GM23338 (cell line): ENCODE results near the gene PITHD1. TPM values are rescaled to one million over a fixed set of nuclear protein-coding genes. Genes with fewer than 3 reads are reported as not detected.

ENCODE experiments used
- ATAC-seq: fragments of 200-7000 bp; cut with Tn5 transposase; 3 replicates; pipeline ENCODE4 v1.9.1; 2020
- DNase-seq: peaks from one replicate; pipeline ENCODE4 v3.0.0-alpha.2; 2015; ENCODE audit warnings: low spot score
- H2AFZ ChIP-seq: fragments of 200-600 bp; sonication (generic); 2 replicates; pipeline ENCODE4 v1.8.0; 2016; ENCODE audit warnings: antibody characterized with exemption, mild to moderate bottlenecking, moderate library complexity
- H3F3A ChIP-seq: fragments of 200-600 bp; sonication (generic); replicated peaks from 2 replicates; pipeline ENCODE4 v1.8.0; 2017; ENCODE audit warnings: antibody characterized with exemption, mixed run types, low read depth
- H3K27ac ChIP-seq: fragments of 200-600 bp; sonication (generic); 2 replicates; pipeline ENCODE4 v1.6.1; 2016; ENCODE audit warnings: low read depth
- H3K27me3 ChIP-seq: fragments of 200-600 bp; sonication (generic); 2 replicates; pipeline ENCODE4 v1.8.0; 2016; ENCODE audit warnings: mild to moderate bottlenecking, mixed run types, moderate library complexity; ENCODE audit not compliant: insufficient read depth
- H3K36me3 ChIP-seq: fragments of 200-600 bp; sonication (generic); 2 replicates; pipeline ENCODE4 v1.8.0; 2016; ENCODE audit warnings: mild to moderate bottlenecking; ENCODE audit not compliant: insufficient read depth
- H3K4me1 ChIP-seq: fragments of 200-600 bp; sonication (generic); 2 replicates; pipeline ENCODE4 v1.8.0; 2016; ENCODE audit warnings: mild to moderate bottlenecking, moderate library complexity; ENCODE audit not compliant: insufficient read depth
- H3K4me2 ChIP-seq: fragments of 200-600 bp; sonication (generic); 2 replicates; pipeline ENCODE4 v1.7.1; 2017; ENCODE audit warnings: mixed run types
- H3K4me3 ChIP-seq: fragments of 200-600 bp; sonication (generic); 2 replicates; pipeline ENCODE4 v1.6.1; 2016; ENCODE audit warnings: mixed run types
- H3K79me2 ChIP-seq: fragments of 200-600 bp; sonication (generic); replicated peaks from 2 replicates; pipeline ENCODE4 v1.8.0; 2017; ENCODE audit warnings: mild to moderate bottlenecking; ENCODE audit not compliant: insufficient read depth
- H3K9me2 ChIP-seq: fragments of 200-600 bp; sonication (generic); 2 replicates; pipeline ENCODE4 v1.8.0; 2017; ENCODE audit not compliant: insufficient read depth
- H4K20me1 ChIP-seq: fragments of 200-600 bp; sonication (generic); replicated peaks from 2 replicates; pipeline ENCODE4 v1.8.0; 2017; ENCODE audit warnings: mild to moderate bottlenecking; ENCODE audit not compliant: insufficient read depth
- H3K27ac Mint-ChIP-seq: 2 replicates; pipeline ENCODE4 v1.8.0; 2020; ENCODE audit warnings: inconsistent platforms, mild to moderate bottlenecking, moderate library complexity, mixed read lengths
- H3K27me3 Mint-ChIP-seq: 3 replicates; pipeline ENCODE4 v1.8.0; 2022; ENCODE audit warnings: low read depth, mild to moderate bottlenecking, moderate library complexity, mixed read lengths, inconsistent platforms; ENCODE audit not compliant: insufficient read depth, poor library complexity
- H3K36me3 Mint-ChIP-seq: 3 replicates; pipeline ENCODE4 v1.8.0; 2021; ENCODE audit warnings: low read depth, mild to moderate bottlenecking, inconsistent platforms, moderate library complexity, mixed read lengths
- H3K4me1 Mint-ChIP-seq: 3 replicates; pipeline ENCODE4 v1.8.0; 2020; ENCODE audit warnings: mild to moderate bottlenecking, inconsistent platforms, mixed read lengths
- H3K4me3 Mint-ChIP-seq: 3 replicates; pipeline ENCODE4 v1.8.0; 2021; ENCODE audit warnings: moderate library complexity, mild to moderate bottlenecking, inconsistent platforms, mixed read lengths
- H3K9me3 Mint-ChIP-seq: 3 replicates; pipeline ENCODE4 v1.8.0; 2020; ENCODE audit warnings: moderate library complexity, mild to moderate bottlenecking, inconsistent platforms, mixed read lengths
- EZH2 ChIP-seq: fragments of 200-600 bp; sonication (generic); IDR thresholded peaks from one replicate; pipeline ENCODE4 v1.8.0; 2017; ENCODE audit warnings: antibody characterized with exemption, mild to moderate bottlenecking, low read depth; ENCODE audit not compliant: unreplicated experiment
- EZH2phosphoT487 ChIP-seq: fragments of 200-600 bp; sonication (generic); IDR thresholded peaks from one replicate; pipeline ENCODE4 v1.8.1; 2018; ENCODE audit warnings: antibody characterized with exemption; ENCODE audit not compliant: unreplicated experiment
- JUNB ChIP-seq: IDR thresholded peaks from one replicate; pipeline ENCODE4 v1.6.1; 2016; ENCODE audit warnings: antibody characterized with exemption; ENCODE audit not compliant: unreplicated experiment
- POLR2AphosphoS5 ChIP-seq: IDR thresholded peaks from 2 replicates; pipeline ENCODE4 v1.6.1; 2016; ENCODE audit warnings: antibody characterized with exemption, low read depth
- REST ChIP-seq: IDR thresholded peaks from one replicate; pipeline ENCODE4 v1.6.1; 2018; ENCODE audit warnings: antibody characterized with exemption; ENCODE audit not compliant: unreplicated experiment
- STAT1 ChIP-seq: IDR thresholded peaks from one replicate; pipeline ENCODE4 v1.6.1; 2016; ENCODE audit warnings: antibody characterized with exemption; ENCODE audit not compliant: unreplicated experiment
- ZNF114 ChIP-seq: fragments of 250-450 bp; sonication (Bioruptor Pico); IDR thresholded peaks from 2 replicates; pipeline ENCODE4 v1.5.0; 2020; ENCODE audit warnings: mild to moderate bottlenecking, moderate library complexity
- ZNF331 ChIP-seq: fragments of 250-450 bp; sonication (Bioruptor Pico); IDR thresholded peaks from 2 replicates; pipeline ENCODE4 v1.5.0; 2020; ENCODE audit warnings: low read depth, mild to moderate bottlenecking, moderate library complexity
- ZNF462 ChIP-seq: fragments of 250-450 bp; sonication (Bioruptor Pico); IDR thresholded peaks from 2 replicates; pipeline ENCODE4 v1.5.0; 2020; ENCODE audit warnings: mild to moderate bottlenecking, moderate library complexity
- polyA plus RNA-seq: library from polyadenylated mRNA; unstranded; fragments of >200 nt; fragmentation: Nextera tagmentation; extraction: Ambion mirVana; gene quantifications from 2 replicates; pipeline ENCODE4 v1.2.1, GENCODE V29; 2016
- total RNA-seq: library from RNA; depleted of rRNA; stranded (reverse); fragments of >200 nt; shearing (Covaris generic); gene quantifications from 2 replicates; pipeline ENCODE4 v1.2.3, GENCODE V29; 2014

The PITHD1 gene
- total and polyA plus RNA-seq, 2 experiments from 2014 or later, result 52.9 to 99.0 TPM

- TF ChIP-seq ZNF462 (CRISPR knock-in tag) (no peak), REST (no peak), POLR2AphosphoS5 (no peak), ZNF331 (CRISPR knock-in tag) (no peak)
Measured at GRCh38 chr1:23823767-23824166, 45.5 kb downstream of the PITHD1 start (continued).

- Histone ChIP-seq H3K27me3 (no peaks in the 10 kb centered on the region), H2AFZ (peak overlapping the region; percentile 96), H3K27ac (peak overlapping the region; percentile 97), H3K4me1 (peaks cover 7% of the 10 kb centered on the region), H3K4me2 (peak overlapping the region; percentile 89), H3K79me2 (no peaks in the 10 kb centered on the region; the same call in 1 of the 2 replicates), H3K9me2 (no peaks in the 10 kb centered on the region), H3F3A (0 out of 2 replicates have a peak, but pooled peaks cover 6% of the 10 kb centered on the region), H3K4me3 (peak overlapping the region; percentile 98), H3K36me3 (no peaks in the 10 kb centered on the region), H4K20me1 (no peaks in the 10 kb centered on the region)
- peaks cover 14% of the 10 kb centered on the region for H3K27me3 Mint-ChIP-seq
- no peaks in the 10 kb centered on the region for H3K36me3 Mint-ChIP-seq
- H3K27ac Mint-ChIP-seq, result peak overlapping the region; percentile 92
- DNase-seq, result peak; percentile 53
- peak; percentile 19 for ATAC-seq
- peaks cover 3% of the 10 kb centered on the region; the same call in 2 of the 3 replicates for H3K4me1 Mint-ChIP-seq
- no peaks in the 10 kb centered on the region; the same call in 2 of the 3 replicates for H3K9me3 Mint-ChIP-seq
- H3K4me3 Mint-ChIP-seq, result peak overlapping the region; percentile 93
- no peak for TF ChIP-seq ZNF114 (CRISPR knock-in tag)
- no peak for TF ChIP-seq JUNB
- no peak for TF ChIP-seq REST
- no peak for TF ChIP-seq EZH2phosphoT487
- no peak for TF ChIP-seq STAT1
- TF ChIP-seq POLR2AphosphoS5, result no peak
- no peak for TF ChIP-seq EZH2
- no peak for TF ChIP-seq ZNF331 (CRISPR knock-in tag)
Measured at GRCh38 chr1:23824711-23825075, 46.5 kb downstream of the PITHD1 start.
